GM19324 (cell line): ENCODE data around the gene PRSS22.
"Not testable (repeated sequence)": the region's sequence is repeated elsewhere in the genome, so short reads cannot be mapped to it uniquely, and the experiment has no call there.

Experiments used
- ATAC-seq: cut with Tn5 transposase; IDR thresholded peaks from one replicate; pipeline ENCODE4 v1.9.1; 2021; ENCODE audit warnings: mild to moderate bottlenecking, moderate library complexity; ENCODE audit not compliant: unreplicated experiment, low FRiP score

PRSS22 gene, protein sequence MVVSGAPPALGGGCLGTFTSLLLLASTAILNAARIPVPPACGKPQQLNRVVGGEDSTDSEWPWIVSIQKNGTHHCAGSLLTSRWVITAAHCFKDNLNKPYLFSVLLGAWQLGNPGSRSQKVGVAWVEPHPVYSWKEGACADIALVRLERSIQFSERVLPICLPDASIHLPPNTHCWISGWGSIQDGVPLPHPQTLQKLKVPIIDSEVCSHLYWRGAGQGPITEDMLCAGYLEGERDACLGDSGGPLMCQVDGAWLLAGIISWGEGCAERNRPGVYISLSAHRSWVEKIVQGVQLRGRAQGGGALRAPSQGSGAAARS

DNA sequence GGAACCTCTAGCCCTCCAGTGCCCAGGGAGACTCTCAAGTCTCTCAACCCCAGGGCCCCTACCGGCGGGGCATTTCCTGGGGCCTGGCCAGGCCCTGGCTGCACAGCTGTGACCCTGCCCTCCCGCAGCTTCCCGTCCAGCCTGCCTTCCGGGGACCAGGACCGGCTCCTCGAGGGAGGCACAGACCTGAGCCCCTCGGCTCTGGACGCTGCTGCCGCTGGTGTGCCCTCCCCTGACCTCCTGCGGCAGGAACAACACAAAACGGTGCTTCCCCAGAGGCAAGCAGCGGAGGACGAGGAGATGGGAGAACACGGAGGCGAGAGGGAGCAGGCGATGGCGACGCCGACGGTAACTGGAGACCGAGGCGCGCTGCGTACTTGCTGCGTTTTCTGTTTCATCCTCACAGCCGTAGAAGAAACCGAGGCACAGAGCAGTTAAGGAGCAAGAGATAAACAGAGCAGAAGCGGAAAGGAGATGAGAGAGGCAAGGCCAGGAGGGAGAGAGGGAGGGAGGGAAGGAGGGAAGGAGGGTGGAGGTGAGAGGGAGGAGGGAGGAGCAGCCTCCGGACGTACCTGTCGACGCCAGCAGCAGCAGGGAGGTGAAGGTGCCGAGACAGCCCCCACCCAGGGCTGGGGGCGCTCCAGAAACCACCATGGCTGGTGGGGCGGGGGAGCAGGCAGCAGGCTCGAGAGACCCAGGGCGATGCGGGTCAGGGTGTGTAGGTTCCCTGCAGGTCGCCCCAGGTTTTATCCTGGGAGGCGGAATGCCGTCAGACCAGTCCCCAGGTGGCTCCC lies at the start of gene PRSS22:
Gene PRSS22, minus strand, starts transcription at position 720 of the 794 bp plus-strand sequence. Its CDS starts 66 bp downstream, at position 654.
- ATAC-seq = no peak

DNA sequence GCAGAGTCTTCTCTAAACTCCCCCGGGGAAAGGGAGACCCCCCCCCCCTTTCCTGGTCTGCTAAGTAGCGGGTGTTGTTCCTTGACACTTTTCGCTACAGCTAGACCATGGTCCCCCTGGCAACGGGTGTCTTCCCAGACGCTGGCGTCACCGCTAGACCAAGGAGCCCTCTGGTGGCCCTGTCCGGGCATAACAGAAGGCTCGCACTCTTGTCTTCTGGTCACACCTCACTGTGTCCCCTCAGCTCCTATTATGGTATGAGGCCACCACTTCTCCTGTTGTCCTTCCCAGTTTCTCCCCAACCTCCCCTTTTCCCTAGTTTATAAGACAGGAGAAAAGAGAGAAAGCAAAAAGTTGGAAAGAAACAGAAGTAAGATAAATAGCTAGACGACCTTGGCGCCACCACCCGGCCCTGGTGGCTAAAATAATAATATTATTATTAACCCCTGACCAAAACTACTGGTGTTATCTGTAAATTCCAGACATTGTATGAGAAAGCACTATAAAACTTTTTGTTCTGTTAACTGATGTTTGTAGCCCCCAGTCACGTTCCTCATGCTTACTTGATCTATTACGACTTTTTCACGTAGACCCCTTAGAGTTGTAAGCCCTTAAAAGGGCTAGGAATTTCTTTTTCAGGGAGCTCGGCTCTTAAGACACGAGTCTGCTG lies 49.2 kb upstream of the PRSS22 start:
- not testable (repeated sequence) for ATAC-seq

DNA sequence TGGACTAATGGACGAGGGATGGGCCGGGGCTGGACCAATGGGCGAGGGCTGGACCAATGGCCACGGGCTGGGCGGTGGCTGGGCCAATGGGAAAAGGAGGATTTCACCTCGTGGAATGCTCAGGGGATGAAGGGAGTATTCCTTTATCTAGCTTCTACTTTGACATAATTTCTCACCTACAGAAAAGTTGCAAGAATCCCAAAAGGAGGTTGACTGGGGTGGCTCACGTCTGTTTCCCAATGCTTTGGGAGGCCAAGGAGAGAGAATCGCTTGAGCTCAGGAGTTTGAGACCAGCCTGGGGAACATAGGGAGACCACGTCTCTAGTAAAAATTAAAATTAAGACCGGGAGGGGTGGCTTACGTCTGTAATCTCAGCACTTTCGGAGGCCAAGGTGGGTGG lies 48.0 kb upstream of the PRSS22 start:
- ATAC-seq = no peak

DNA sequence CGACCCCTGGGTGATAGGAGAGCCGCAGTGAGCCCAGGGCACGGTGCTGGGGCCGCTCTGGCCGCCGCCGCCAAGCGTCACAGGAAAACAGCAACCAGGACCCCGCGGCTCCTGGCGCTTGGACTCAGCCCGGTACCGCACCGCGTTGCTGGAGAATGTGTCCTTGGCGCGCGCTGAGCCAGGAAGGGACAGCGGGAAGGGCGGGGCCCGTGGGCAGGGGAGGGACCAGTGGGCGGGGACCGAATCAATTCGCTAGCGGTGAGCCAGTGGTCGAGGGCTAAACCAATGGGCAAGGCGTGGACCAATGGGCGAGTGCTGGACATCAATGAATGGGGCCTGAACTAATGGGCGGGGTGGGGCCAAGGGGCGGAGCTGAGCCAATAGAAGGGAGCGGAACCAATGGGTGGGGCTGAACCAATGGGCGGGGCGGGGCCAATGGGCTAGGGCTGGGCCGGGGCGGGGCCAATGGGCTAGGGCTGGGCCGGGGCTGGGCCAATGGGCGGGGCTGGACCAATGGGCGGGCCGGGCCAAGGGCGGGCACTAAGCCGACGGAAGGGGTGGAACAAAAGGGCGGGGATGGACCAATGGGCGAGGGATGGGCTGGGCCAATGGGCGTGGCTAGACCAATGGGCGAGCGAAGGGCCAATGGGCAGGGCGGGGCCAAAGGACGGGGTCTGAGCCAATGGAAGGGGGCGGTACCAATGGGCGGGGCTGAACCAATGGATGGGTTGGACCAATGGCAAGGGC lies 47.4 kb upstream of the PRSS22 start:
- ATAC-seq = peak; percentile 76

DNA sequence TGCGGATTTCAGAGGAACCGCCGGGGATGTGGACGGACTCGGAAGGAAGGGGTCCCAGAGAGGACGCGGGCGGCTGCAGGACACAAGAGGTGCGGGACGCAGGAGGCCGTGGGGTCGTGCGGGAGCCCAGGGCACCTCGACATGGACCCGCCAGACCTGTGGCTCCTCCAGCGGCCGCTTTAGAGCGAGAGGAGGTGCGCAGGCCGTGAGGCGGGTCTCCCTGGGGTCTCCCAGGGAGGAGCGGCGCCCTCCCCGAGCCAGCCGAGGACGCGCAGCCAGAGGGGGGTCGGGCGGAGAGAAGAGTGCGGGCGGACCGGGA lies 46.9 kb upstream of the PRSS22 start:
- ATAC-seq = peak; percentile 1

DNA sequence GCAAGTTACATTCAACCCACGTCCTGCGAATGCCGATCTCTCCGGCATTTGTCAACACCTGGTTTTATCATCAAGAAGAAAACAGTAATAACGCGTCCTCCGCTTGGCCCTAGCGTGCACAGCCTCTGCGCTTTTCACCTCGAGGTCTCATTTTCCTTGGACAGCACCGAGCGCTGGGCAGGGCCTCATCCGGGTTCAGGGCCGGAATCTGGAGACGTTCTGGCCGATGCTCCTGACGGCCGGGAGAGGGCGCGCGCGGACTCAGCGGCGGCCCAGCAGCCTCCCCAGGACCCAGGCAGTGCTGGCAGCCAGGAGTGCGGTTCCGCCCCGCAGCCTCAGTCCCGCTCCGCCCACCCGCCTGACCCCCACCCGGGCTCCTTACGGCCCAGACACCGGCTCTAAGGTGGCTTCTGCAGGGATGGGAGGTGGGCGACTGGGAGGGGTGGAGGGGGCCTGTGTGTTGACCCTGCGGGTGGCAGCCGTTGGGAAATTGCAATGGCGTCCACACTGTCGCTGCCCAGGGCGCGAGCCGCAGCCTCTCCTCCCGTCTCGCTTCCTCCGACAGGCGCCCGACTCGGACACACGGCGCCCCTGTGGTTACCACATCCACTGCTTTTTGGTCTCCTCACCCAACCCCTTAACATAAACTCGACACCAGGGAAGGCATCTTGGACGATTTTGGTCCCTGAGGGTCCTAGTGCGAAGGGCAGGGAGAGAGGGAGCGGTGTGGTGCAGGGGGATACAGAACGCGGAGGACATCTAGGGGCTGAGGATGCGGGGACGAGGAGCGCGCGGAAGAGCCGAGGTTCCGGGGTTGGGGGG lies 46.3 kb upstream of the PRSS22 start:
- ATAC-seq = peak; percentile 25

DNA sequence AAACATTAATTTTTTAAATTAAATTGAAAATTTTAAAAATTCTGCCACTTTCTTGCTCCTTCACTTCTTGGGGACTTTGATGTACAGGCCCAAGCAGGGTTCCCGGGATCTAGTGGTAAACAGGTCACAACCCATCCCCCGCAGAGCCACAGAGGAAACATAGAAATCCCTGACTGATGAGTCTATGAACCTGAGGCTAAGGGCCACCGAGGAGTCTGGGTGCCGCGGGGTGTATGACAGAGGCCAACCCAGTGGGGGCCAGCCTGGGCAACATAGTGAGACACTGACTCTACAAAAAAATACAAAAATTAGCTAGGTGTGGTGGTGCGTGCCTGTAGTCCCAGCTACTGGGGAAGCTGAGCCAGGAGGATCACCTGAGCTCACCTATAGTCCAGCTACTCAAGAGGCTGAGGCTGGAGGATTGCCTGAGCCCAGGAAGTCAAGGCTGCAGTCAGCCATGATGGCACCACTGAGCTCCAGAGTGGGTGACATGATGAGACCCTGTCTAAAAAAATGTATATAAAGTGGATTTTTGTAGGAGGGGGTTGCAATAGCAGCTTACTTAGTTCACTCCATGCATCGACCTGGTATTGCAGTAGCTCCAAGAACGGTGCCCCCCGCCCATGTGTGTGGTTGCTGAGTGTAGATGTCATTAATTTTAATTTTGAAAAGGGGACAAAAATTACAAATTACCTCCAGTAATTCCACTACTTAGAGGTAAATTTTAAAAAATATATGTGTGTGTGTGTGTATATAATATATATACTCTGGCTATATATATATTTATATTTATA lies 44.6 kb upstream of the PRSS22 start:
- ATAC-seq = no peak

DNA sequence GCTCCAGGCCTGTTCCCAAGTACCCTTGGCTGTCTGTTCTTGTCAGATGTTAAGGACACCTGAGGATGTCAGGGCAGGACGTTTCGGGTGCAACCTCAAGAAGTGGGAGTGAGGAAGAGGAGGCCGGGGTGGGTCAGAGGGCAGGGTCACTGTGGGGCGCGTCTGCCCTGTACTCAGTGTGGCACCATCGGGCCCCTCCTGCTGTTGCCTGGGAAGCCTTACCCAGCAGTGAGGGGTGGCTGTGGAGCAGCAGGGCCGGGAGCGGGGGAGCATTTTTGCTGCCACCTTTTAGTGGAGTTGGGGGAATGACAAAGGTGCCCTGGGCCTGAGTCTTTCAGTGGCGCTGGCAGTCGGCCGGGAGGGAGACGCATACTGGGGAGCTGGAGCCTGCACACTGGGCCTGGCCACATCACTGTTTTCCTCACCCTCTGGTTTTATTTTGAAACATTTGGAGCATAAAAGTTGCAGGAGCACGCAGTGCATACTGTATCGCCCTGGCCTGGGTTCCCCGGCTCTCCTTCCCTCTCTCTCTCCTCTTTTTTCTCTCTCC lies 42.6 kb upstream of the PRSS22 start:
- no peak for ATAC-seq

DNA sequence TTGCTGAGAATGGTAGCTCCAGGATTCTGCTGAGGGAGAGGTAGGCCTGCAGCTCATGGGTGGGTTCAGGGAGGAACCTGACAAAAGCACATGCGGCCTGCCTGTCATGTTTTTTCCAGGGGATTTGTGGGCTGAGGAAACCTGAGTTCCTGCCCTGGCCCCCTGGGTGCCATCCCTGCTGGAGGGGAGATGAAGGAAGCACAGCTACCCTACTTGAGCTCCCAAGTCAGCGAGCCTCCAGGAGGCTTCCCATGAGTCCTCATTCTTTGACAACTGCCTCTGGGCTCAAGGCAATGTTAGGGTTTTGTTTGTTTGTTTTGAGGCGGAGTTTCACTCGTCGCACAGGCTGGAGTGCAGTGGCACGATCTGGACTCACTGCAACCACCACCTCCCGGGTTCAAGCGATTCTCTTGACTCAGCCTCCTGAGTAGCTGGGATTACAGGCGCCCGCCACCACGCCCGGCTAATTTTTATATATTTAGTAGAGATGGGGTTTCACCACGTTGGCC lies 41.6 kb upstream of the PRSS22 start:
- ATAC-seq = no peak

DNA sequence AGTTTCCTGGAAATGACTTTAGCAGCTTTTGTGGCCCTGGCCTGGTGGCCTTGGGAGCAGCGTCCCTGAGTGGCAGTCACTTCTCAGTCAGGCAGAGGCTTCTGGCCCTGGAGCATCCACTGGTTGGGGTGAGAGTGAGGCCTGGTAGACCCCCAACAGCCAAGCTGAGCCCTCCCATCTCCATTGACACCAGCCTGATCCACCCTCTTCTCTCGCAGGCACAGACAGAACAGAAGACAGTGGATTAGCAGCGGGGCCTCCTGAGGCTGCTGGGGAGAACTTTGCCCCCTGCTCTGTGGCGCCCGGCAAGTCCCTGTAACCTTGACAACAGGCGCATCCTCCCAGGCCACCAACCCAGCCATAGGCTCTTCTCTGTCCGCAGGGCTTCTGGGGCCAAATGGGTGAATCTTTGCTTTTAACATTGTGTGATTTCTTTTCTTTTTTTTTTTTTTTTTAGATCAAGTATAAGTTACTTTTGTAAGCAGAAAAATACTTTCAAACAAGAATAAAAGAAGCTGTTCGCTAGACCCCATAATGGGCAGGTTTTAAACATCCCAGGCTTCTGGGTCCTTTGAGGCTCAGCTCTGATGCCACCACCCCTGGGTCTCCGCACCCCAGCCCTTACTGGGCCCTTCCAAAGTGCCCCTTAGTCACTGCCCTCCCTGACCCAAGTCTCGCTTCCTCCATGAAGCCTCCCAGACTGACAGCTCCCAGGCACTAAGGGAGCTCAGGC lies 41.0 kb upstream of the PRSS22 start:
- no peak for ATAC-seq

DNA sequence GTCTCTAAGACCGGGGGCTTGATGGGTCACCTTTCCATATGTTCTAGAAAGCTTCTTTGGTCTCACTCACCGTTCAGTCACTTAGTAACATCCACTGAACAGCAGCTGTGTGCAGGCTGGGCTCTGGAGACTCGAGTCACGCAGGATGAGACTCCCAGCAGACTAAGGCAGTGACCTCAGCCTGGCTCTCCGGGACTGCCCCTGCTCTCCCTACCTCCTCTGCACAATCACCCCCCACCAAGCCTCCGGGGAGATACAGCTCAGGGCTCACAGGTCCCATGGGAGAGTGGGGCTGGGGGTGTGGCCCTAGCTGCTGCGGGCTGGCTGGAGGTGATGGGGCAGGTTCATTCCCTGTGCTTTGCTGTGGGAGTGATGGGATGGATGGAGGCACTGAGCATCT lies 39.1 kb upstream of the PRSS22 start:
- no peak for ATAC-seq

DNA sequence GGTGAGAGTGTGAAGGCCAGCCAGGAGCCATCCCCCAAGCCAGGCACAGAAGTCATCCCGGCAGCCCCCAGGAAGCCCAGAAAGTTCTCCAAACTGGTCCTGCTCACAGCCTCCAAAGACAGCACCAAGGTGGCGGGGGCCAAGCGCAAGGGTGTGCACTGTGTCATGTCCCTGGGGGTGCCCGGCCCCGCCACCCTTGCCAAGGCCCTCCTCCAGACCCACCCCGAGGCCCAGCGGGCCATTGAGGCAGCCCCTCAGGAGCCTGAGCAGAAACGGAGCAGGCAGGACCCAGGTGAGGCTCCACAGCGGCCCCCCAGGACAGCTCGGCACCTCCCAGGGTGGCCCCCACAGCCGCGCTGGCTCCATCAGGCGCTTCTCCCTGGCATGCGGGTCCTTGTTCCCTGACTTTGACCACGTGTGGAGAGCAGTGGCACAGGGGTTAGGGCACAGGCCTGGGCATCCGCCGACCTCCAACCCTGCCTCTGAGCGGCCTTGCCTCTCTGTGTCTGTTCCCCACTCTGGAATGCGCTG lies 38.6 kb upstream of the PRSS22 start:
- ATAC-seq = no peak

DNA sequence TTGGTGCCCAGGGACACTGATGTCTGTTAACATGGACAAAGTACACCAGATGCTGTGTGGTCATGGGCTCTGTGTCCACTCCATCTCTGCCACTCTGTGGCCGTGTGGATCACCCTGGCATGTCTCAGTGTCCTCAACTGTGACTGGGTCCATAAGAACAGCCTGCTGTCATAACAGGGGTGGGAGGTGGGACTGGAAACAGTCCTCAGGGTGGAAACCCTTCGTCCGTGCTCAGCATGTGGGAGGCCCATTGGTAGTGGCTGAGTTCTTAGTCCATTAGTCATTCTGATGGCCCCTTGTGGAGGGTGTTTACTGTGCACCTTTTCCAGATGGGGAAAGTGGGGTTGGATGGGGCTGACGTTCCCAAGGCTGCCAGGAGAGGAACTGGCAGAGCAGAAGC lies 37.8 kb upstream of the PRSS22 start:
- ATAC-seq = no peak

DNA sequence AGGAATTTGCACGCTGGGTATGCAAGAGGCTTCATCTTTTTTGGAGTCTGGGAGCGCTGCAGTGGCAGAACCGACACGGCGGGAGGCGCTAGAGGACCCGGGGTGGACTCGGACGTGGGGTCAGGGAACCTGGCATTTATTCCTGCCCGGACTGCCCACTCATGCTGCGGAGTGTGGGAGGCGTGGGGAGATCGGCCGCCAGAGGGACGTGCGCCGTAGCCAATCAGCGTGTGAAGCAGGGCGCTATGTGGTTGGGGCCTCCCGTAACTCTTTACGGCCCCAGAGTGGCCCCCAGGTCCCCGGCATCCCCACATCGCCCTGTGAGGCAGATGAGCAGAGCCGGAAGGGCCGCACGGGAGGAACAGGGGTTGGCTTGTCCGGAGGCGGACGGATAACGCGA lies 36.3 kb upstream of the PRSS22 start:
- ATAC-seq = no peak

DNA sequence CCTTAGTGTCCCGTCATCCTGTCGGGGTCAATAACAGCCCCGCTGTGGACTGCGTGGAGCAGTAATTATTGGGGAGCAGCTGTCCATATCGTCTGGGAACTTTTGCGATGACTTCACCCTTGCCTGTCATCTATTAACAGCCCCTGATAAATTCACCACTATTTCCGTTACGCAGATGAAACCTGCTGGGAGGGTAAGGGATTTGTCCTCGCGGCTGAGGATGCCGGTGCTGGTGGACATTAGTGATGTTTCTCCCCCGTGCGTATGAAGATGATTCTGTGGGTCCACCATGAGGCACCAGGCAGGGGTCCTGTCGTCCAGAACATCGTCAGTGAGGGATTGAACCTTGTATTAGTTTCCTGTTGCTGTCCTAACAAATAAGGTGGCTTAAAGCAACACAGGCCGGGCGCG lies 26.1 kb upstream of the PRSS22 start:
- ATAC-seq = no peak

DNA sequence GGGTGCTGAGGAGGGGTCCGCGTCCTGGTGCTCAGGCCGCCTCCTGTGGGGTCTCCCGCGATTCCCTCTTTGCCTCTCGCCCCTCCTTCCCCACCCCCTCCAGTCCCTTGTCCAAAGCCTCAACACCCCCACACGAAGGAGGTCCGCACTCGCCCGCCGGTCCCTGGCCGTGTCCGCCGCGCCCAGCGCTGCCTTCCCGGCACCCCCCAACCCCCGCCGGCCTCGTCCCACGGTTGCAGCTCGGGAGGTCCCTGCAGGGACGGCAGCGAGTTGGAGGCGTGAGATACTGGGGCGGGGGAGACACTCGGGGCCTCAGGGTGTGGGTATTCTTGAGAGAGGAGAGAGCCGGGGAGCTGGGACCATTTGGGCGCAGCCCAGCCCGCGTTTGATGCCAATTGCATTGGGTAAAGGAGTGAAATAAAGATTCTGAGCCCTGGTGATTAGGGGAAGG lies 25.5 kb upstream of the PRSS22 start:
- ATAC-seq = no peak

DNA sequence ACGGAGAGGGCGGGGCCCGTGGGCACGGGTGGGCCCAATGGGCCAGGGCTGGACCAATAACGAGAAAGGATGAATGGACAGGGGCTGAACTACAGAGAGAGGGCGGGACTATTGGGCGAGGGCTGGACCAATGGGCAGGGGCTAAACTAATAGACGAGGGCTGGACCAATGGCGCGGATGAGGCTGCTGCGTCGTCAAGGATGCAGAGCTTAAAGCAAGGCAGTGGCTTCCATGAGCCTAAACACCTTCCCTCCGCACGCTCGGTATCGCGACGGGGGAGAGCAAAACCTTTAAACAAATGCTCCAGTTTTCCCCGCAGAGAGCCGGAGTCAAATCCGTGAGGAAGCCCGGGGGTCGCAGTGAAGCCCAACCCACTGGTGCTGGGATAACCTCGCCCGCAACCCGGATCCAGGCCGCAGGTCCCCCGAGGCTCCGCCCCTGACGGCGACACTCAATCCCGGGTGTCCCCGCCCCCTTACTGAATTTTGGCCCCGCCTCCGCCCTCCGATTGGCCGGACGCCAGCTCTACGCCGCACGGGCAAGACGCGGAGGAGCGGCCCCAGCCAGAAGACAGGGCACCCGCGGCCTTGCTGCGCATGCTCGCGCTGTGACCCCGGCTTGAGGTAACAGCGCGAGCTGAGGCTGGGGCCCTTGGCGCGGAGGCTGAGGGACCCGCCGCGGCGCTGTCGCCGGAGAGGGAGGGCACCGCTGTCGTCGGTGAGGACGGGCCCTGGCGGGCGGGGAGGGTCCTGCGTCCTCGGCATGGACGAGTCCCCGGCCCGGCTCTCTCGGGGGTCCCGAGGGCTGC lies 24.9 kb upstream of the PRSS22 start, which contains the start of gene FLYWCH2:
Gene FLYWCH2, plus strand, starts transcription at position 566 of the 808 bp plus-strand sequence. CDS start 13,235 bp downstream, outside the sequence.
- peak; percentile 91 for ATAC-seq
